HG02852 (cell line): ENCODE measurements around the gene TBXAS1.

Experiments used
- ATAC-seq: cut with Tn5 transposase; IDR thresholded peaks from one replicate; pipeline ENCODE4 v1.9.1; 2021; ENCODE audit warnings: mild to moderate bottlenecking, moderate library complexity; ENCODE audit not compliant: unreplicated experiment

Gene TBXAS1

GRCh38 chr7:140061607-140061930, 232.5 kb downstream of the TBXAS1 start:
- ATAC-seq = no peak

- peak; percentile 35 for ATAC-seq
These were observed 233.1 kb downstream of the TBXAS1 start for GRCh38 chr7:140062118-140062527.

GRCh38 chr7:140062528-140063299, 233.7 kb downstream of the TBXAS1 start, which contains the start of gene PARP12:
Gene PARP12, minus strand, starts transcription at chr7:140062951. Its CDS starts 104 bp downstream, at chr7:140062847.
- ATAC-seq = peak; percentile 91

GRCh38 chr7:140067052-140067451, 238.0 kb downstream of the TBXAS1 start:
- no peak for ATAC-seq

- no peak for ATAC-seq
These were observed 239.0 kb downstream of the TBXAS1 start for GRCh38 chr7:140068033-140068432.

GRCh38 chr7:140069298-140069949, 240.4 kb downstream of the TBXAS1 start:
- ATAC-seq = no peak
